ENCODE data around the gene TUFT1. TPM values are rescaled to one million over a fixed set of nuclear protein-coding genes. Genes with fewer than 3 reads are reported as not detected.
A peak's percentile ranks its signal among the peaks of the same experiment; 100 is the strongest.

TUFT1 gene
- total and polyA plus RNA-seq, 2 of the 13 experiments (the other 11 are each of a cell fraction or from before 2014, with no cell fraction given) = 6.4 to 7.3 TPM

- TF ChIP-seq UBTF (CRISPR knock-in tag; IDR thresholded peaks at IDR 0.05) (peak; percentile 82), HOMEZ (CRISPR knock-in tag; IDR thresholded peaks at IDR 0.05; ENCODE audit: low read depth) (no peak; the same call in 1 of the 2 replicates), GATAD2A (CRISPR knock-in tag; IDR thresholded peaks at IDR 0.05) (peak; percentile 39; the same call in 1 of the 2 replicates), ZMYM3 (CRISPR knock-in tag; IDR thresholded peaks at IDR 0.05) (peak; percentile 30; the same call in 1 of the 2 replicates), NR2F1 (CRISPR knock-in tag; IDR thresholded peaks at IDR 0.05) (no peak), POLR2AphosphoS2 (IDR thresholded peaks at IDR 0.05; ENCODE audit: low read depth, low read length) (peak; percentile 58; the same call in 1 of the 2 replicates), MED8 (CRISPR knock-in tag; IDR thresholded peaks at IDR 0.05; ENCODE audit: insufficient replicate concordance) (peak; percentile 59), FOXC1 (CRISPR knock-in tag; IDR thresholded peaks at IDR 0.05; ENCODE audit: borderline replicate concordance) (peak; percentile 80; the same call in 1 of the 2 replicates), SRSF1 (optimal IDR thresholded peaks at IDR 0.05; ENCODE audit: low read depth, low read length) (peak; percentile 82), ZNF414 (CRISPR knock-in tag; IDR thresholded peaks at IDR 0.05) (0 out of 2 replicates have a peak, but pooled peaks have one; percentile 38), ZBTB43 (CRISPR knock-in tag; conservative IDR thresholded peaks at IDR 0.05) (0 out of 2 replicates have a peak, but pooled peaks have one; percentile 19), CBX5 (CRISPR knock-in tag; IDR thresholded peaks at IDR 0.05; ENCODE audit: borderline replicate concordance) (peak; percentile 5; the same call in 1 of the 2 replicates), CBX2 (IDR thresholded peaks at IDR 0.05; ENCODE audit: low read depth, low read length) (no peak), CBX2 (CRISPR knock-in tag; IDR thresholded peaks at IDR 0.05; ENCODE audit: low read depth) (no peak), SNAPC5 (CRISPR knock-in tag; IDR thresholded peaks at IDR 0.05; ENCODE audit: borderline replicate concordance) (no peak), ZNF800 (CRISPR knock-in tag; IDR thresholded peaks at IDR 0.05) (peak; percentile 63; the same call in 1 of the 2 replicates), SP1 (IDR thresholded peaks at IDR 0.05) (0 out of 2 replicates have a peak, but pooled peaks have one; percentile 27), SP1 (CRISPR knock-in tag; IDR thresholded peaks at IDR 0.05) (peak; percentile 92), XBP1 (CRISPR knock-in tag; IDR thresholded peaks at IDR 0.05) (0 out of 2 replicates have a peak, but pooled peaks have one; percentile 44), ERF (CRISPR knock-in tag; IDR thresholded peaks at IDR 0.05) (peak; percentile 51; the same call in 1 of the 2 replicates)
Observed at GRCh38 chr1:151540021-151540981, at the start of gene TUFT1 (continued).
